NCI-H146 treated with DMSO at 0.1 percent for 48 hours (cell line): Measurements from ENCODE around the gene DECR2.
A peak's percentile ranks its signal among the peaks of the same experiment; 100 is the strongest.
"Not testable (repeated sequence)": the region's sequence is repeated elsewhere in the genome, so short reads cannot be mapped to it uniquely, and the experiment has no call there.

ENCODE experiments used
- DNase-seq: peaks from one replicate; lab custom pipeline; 2025; ENCODE audit not compliant: unreplicated experiment; lab: John Stamatoyannopoulos, UW

DECR2 gene

DNA sequence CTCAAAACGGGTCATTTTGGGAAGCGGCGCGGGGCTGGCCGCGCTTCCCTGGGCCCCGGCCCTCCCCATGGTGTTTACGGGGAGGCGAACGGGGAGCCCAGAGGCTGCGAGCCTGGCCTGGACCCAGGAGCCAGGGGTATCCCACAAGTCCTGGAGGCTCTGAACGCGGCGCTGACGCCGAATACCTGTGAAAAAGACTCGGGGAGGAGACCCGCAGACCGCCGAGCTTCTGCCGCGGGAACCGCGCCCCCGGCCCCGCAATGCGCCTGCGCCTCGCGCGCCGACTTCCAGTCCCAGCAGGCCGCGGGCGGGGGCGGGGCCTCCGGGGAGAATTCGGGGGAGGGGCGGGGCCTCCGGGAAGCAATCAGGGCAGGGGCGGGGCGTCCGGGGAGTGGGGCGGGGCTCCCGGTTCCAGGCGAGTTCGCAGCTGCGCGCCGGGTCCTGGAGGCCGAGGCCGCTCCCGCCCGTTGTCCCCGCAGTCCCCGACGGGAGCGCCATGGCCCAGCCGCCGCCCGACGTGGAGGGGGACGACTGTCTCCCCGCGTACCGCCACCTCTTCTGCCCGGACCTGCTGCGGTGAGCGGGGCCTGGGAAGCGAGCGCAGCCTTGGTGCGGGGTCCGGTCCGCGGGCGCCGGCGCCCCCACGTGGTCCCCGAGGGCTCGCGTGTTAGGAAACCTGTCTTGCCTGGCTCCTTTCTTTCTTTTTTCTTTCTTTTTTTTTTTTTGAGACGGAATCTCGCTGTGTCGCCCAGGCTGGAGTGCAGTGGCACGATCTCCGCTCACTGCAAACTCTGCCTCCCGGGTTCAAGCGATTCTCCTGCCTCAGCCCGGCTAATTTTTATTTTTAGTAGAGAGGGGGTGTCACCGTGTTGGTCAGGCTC lies at the start of gene DECR2:
Gene DECR2, plus strand, starts transcription at position 418 of the 881 bp plus-strand sequence. Its CDS starts 79 bp downstream, at position 497.
- peak; percentile 74 for DNase-seq

DNA sequence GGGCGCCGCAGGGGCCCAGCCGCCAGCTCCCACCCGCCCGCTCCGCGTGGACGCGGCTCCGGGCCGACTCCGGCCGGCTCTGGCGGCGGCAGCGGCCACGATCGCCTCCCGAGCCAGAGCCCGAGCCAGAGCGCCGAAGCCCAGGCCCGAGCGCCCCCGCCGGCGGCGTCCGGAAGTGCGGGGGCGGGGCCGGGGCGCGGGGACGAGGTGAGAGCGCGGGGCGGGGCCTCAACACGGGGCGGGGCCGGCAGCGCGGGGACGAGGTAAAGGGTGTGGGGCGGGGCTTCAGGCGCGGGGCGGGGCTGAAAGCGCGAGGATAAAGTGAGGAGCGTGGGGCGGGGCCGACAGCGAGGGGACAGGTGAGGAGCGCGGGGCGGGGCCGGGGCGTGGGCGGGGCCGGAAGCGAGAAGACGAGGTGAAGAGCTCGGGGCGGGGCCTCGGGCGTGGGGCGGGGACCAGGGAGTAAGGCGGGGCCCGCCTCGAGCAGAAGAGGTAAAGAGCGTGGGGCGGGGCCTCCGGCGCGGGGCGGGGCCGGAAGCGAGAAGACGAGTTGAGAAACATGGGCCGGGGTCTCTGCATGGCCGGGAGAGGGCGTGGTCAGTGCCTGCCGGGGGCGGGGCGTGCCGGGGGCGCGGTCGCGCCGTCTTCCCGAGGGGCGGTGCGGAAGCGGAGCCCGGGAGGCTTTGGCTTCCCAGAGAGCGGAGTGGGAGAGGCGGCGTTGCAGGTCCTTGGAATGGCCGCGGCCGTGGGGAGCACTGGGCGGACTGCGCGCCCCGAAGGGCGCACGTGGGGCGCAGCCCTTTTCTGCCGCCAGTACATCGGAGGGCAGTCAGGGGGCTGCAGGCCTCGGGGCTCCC lies 48.9 kb upstream of the DECR2 start, which contains the start of gene AXIN1:
Gene AXIN1, minus strand, starts transcription at position 177 of the 857 bp plus-strand sequence. CDS start 5,698 bp downstream, outside the sequence.
- DNase-seq, result peak; percentile 98

GRCh38 chr16:353404-354290 lies 48.0 kb upstream of the DECR2 start:
- DNase-seq, result no peak

- no peak for DNase-seq
These were observed 47.3 kb upstream of the DECR2 start for GRCh38 chr16:354291-354881.

GRCh38 chr16:354971-355461 lies 46.7 kb upstream of the DECR2 start:
- DNase-seq, result no peak

DNA sequence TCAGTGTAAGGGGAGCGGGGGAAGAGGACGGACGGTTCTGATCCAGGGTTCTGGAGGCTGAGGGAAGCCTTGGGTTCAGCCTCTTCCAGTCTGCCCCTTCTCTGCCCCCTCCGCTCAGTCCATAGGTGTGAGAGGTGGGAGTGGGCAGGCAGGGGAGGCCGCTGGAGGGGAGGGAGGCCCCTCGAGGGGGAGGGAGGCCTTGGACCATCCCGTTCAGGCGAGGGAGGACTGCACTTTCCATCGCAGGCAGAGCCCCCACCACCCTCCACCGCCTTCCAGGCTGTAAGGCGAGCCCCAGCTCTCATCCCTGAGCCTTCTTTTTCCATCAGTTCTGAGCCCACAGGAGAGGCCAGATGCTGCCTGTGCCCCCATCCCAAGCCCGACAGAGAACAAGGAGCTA lies 44.9 kb upstream of the DECR2 start:
- DNase-seq, result no peak

GRCh38 chr16:359067-359763 lies 42.5 kb upstream of the DECR2 start:
- DNase-seq, result no peak

GRCh38 chr16:359871-360697 lies 41.6 kb upstream of the DECR2 start:
- DNase-seq, result no peak

- no peak for DNase-seq
These were observed 40.9 kb upstream of the DECR2 start for GRCh38 chr16:360698-361336.

GRCh38 chr16:361341-361871 lies 40.3 kb upstream of the DECR2 start:
- DNase-seq, result peak; percentile 51

GRCh38 chr16:361872-362701 lies 39.6 kb upstream of the DECR2 start:
- peak; percentile 86 for DNase-seq

- DNase-seq, result not testable (repeated sequence)
These were observed 39.0 kb upstream of the DECR2 start for GRCh38 chr16:362702-362999.

GRCh38 chr16:363110-363765 lies 38.4 kb upstream of the DECR2 start:
- no peak for DNase-seq

GRCh38 chr16:363766-364490 lies 37.8 kb upstream of the DECR2 start:
- DNase-seq, result no peak

DNA sequence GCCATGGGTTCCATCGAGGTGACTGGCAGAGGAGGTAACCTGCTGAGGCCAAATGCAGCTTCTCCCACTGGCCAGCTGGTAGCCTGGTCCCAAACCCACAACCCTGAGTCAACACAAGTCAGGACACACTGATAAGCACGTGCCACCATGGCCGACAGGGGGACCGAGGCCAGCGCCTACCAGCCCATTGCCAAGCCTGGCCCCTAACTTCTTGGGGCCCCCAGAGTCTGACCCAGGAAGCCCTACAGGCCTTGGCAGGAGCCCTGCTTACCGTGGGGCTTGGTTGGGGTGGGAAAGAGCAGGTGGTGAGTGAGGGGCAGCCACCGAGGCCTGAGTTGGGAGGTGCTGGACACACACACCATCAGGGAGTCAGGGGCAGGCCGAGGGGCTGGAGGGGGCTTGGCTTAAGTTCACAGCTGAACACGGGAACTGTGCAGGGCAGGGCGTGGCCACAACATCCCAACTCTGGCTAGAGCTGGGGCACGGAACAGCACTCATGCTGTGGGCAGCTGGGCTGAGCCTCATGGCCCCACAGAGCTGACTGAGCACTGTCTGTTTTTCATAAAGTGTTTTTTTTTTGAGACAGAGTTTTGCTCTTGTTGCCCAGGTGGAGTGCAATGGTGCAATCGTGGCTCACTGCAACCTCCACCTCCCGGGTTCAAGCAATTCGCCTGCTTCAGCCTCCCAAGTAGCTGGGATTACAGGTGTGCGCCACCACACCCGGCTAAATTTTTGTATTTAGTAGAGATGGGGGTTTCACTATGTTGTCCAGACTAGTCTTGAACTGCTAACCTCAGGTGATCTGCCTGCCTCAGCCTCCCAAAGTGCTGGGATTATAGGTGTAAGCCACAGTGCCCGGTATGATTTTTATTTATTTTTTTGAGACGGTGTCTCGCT lies 36.8 kb upstream of the DECR2 start:
- no peak for DNase-seq
